A549 (cell line): ENCODE measurements around the gene ZGLP1.

Source experiments
- CTCF ChIP-seq: fragments of >200 bp; sonication (Bioruptor Twin); formaldehyde crosslinking; IDR thresholded peaks from 3 replicates; pipeline ENCODE4 v1.5.1; 2016
- E2F6 ChIP-seq: IDR thresholded peaks from 2 replicates; pipeline ENCODE4 v1.6.1; 2012; ENCODE audit warnings: low read depth, borderline replicate concordance
- HOXA7 ChIP-seq: fragments of 250-450 bp; sonication (Bioruptor Pico); IDR thresholded peaks from 2 replicates; pipeline ENCODE4 v1.5.0; 2020; ENCODE audit warnings: mild to moderate bottlenecking, moderate library complexity
- POLR2A ChIP-seq: IDR thresholded peaks from 2 replicates; pipeline ENCODE4 v1.6.1; 2012; ENCODE audit warnings: mild to moderate bottlenecking, low read length

- TF ChIP-seq E2F6, result no peak
- TF ChIP-seq CTCF, result no peak
- no peak for TF ChIP-seq POLR2A
- no peak for TF ChIP-seq HOXA7 (CRISPR knock-in tag)
Observed at GRCh38 chr19:10283301-10284064, 26.1 kb downstream of the ZGLP1 start.
